ENCODE data around the gene GPR3.

- TF ChIP-seq, protein P1, sequence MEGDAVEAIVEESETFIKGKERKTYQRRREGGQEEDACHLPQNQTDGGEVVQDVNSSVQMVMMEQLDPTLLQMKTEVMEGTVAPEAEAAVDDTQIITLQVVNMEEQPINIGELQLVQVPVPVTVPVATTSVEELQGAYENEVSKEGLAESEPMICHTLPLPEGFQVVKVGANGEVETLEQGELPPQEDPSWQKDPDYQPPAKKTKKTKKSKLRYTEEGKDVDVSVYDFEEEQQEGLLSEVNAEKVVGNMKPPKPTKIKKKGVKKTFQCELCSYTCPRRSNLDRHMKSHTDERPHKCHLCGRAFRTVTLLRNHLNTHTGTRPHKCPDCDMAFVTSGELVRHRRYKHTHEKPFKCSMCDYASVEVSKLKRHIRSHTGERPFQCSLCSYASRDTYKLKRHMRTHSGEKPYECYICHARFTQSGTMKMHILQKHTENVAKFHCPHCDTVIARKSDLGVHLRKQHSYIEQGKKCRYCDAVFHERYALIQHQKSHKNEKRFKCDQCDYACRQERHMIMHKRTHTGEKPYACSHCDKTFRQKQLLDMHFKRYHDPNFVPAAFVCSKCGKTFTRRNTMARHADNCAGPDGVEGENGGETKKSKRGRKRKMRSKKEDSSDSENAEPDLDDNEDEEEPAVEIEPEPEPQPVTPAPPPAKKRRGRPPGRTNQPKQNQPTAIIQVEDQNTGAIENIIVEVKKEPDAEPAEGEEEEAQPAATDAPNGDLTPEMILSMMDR (CRISPR knock-in tag; IDR thresholded peaks at IDR 0.05) = no peak
- no peak for TF ChIP-seq CAMTA2 (CRISPR knock-in tag; IDR thresholded peaks at IDR 0.05; ENCODE audit: borderline replicate concordance)
- TF ChIP-seq EP300 (IDR thresholded peaks at IDR 0.05; ENCODE audit: low read depth in 2 of 2, low read length in 2 of 2) = no peak
- no peak for TF ChIP-seq EP300 (CRISPR knock-in tag; IDR thresholded peaks at IDR 0.05; ENCODE audit: borderline replicate concordance)
- no peak for TF ChIP-seq POLR2AphosphoS5 (IDR thresholded peaks at IDR 0.05; ENCODE audit: low read depth, low read length)
- TF ChIP-seq POLR2A (IDR thresholded peaks at IDR 0.05; ENCODE audit: insufficient read depth in 1 of 2, low read depth in 2 of 2, low read length in 2 of 2) = no peak
- no peak for TF ChIP-seq POLR2AphosphoS2 (IDR thresholded peaks at IDR 0.05; ENCODE audit: low read depth, low read length)
These were observed 34.9 kb downstream of the GPR3 start for GRCh38 chr1:27427329-27427728.
